PC-9 (cell line): ENCODE measurements around the gene SHF.

Source experiments
- CTCF ChIP-seq: fragments of 200-600 bp; sonication (generic); conservative IDR thresholded peaks from 2 replicates; pipeline ENCODE4 v1.6.1; 2017; ENCODE audit warnings: mixed run types, antibody characterized with exemption, mild to moderate bottlenecking, moderate library complexity
- EZH2 ChIP-seq: fragments of 200-600 bp; sonication (generic); IDR thresholded peaks from 2 replicates; pipeline ENCODE4 v1.8.0; 2017; ENCODE audit warnings: antibody characterized with exemption, low read depth

- TF ChIP-seq CTCF (no peak), EZH2 (no peak)
These were observed 35.6 kb downstream of the SHF start for GRCh38 chr15:45151998-45152828.
